NCI-H1417 (cell line): ENCODE data around the gene INPPL1.

ENCODE experiments used
- DNase-seq, 3 experiments: peaks; one replicate each; lab custom pipeline; 2025; lab: John Stamatoyannopoulos, UW

INPPL1 gene

DNA sequence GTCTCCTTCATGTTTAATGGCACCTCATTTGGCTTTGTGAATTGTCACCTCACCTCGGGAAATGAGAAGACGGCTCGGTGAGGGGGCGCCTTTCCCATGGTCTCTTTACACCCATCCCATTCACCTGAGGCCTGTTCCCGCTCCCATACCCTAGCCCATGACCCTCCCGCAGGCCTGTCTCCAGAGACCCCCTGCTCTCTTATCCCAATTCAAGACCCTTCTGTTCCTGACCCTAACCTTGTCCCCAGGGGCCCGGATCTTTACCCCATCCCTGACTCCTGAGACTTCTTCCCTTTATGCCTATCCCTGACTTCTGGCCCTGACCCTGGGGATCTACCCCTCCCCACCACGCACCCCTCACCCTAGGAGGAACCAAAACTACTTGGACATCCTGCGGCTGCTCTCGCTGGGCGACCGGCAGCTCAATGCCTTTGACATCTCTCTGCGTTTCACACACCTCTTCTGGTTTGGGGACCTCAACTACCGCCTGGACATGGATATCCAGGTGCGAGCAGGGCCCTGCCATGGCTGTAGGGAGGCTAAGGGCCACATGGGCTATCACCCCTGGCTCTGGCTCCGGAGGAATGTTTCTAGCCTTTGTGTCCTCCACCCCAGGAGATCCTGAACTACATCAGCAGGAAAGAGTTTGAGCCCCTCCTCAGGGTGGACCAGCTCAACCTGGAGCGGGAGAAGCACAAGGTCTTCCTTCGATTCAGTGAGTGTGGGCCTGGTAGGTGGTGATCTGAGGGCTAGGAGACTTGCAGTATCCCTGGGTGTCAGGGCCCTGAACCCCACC, 7.9 kb downstream of the INPPL1 start:
- DNase-seq = no peak

DNA sequence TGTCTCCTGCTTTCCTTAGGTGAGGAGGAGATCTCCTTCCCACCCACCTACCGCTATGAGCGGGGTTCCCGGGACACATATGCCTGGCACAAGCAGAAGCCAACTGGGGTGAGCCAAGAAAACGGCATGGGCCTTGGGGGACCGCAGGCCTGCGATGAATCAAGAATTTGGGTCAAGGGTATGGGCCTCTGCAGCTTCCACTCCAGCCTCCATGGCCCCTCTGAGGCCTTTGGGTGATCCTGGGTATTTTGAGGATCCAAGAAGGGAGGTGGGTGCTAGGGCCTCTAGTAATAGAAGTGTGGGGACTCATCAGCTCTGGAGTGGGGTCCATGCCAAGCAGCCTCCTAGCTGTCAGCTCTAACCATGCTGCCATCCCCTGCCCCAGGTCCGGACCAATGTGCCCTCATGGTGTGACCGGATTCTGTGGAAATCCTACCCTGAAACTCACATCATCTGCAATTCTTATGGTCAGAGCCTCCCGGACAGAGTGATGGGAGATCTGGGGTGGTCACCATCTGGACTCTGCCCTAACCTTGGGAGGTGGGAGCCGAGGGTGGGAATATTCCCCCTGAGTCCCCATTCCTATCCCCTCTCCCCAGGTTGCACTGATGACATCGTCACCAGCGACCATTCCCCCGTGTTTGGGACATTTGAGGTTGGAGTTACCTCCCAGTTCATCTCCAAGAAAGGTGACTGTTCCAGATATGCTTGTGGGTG, 8.6 kb downstream of the INPPL1 start:
- no peak for DNase-seq

DNA sequence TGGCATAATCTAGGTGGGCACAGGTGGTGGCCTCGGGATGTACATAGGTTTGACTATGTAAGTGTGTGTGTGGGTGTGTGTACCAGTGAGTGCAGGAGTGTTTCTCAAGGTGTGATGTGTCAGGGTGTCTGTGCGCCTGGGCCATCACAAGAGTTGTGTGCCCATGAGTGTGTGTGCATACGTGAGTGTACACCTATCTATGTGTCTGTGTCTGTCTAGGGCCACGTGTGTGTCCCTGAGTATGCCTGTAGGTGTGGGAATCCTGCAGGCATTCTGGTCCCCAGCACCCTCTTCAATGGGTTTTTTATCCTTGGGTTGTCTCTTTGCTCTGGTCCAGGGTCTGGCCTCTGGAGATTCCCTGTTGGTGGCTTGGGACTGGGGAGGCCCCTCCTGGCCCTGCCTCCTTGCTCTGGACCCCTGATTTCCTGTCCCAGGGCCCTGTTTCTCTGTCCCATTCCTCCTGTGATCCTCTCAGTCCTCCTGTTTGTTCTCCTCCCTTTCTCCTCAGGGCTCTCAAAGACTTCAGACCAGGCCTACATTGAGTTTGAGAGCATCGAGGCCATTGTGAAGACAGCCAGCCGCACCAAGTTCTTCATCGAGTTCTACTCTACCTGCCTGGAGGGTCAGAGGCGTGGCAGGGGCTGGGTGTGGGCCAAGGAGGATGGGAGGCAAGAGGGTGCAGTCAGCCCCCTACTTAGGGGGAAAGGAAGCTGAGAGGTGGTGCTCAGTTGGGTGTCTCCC, 9.4 kb downstream of the INPPL1 start:
- no peak for DNase-seq

DNA sequence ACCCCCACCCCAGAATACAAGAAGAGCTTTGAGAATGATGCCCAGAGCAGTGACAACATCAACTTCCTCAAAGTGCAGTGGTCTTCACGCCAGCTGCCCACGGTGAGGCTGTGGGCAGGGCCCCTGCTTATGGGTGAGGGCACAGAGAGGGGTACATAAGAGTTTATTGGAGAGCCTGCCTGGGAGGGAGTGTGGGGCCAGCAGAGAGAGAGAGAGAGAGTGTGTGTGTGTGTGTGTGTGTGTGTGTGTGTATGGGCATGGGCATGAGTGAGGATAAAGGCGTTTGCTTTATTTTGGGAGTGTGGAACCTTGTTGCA, 9.9 kb downstream of the INPPL1 start:
- DNase-seq = no peak

DNA sequence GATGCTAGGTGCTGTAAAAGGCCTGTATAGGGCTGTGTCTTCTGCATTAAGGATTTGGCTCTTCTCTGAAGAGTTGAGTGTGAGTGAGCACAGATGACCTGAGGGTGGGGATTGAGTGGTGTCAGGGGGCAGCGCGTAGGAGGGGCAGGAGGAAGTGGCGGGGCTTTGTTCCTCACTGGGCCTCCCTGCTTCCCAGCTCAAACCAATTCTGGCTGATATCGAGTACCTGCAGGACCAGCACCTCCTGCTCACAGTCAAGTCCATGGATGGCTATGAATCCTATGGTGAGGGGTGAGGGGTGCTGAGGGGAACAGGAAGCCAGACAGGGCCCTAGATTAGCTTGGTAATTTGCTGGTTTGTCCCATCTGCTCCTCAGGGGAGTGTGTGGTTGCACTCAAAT, 10.4 kb downstream of the INPPL1 start:
- DNase-seq = no peak

DNA sequence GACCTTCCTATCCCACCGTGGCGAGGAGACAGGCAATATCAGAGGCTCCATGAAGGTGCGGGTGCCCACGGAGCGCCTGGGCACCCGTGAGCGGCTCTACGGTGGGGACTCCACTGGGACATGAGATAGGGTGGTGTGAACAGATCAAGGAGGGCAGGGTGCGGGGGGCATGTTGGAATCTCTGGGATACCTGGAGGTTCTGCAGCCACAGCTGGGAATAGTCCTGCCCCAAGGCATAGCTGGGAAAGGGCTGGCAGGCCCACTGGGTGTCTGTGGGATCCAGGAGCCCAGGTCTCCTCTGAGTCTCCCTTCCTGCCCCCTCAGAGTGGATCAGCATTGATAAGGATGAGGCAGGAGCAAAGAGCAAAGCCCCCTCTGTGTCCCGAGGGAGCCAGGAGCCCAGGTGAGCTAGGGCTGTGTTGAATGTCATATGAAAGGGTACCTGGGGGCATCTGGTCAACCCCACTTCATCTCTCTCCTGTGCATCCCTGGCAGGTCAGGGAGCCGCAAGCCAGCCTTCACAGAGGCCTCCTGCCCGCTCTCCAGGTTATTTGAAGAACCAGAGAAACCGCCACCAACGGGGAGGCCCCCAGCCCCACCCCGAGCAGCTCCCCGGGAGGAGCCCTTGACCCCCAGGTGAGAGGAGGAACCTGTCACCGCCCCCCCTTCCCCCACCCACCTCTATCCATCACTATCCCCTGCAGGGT, 10.9 kb downstream of the INPPL1 start:
- DNase-seq = peak in 2 of 3 experiments; percentile 20 to 42

DNA sequence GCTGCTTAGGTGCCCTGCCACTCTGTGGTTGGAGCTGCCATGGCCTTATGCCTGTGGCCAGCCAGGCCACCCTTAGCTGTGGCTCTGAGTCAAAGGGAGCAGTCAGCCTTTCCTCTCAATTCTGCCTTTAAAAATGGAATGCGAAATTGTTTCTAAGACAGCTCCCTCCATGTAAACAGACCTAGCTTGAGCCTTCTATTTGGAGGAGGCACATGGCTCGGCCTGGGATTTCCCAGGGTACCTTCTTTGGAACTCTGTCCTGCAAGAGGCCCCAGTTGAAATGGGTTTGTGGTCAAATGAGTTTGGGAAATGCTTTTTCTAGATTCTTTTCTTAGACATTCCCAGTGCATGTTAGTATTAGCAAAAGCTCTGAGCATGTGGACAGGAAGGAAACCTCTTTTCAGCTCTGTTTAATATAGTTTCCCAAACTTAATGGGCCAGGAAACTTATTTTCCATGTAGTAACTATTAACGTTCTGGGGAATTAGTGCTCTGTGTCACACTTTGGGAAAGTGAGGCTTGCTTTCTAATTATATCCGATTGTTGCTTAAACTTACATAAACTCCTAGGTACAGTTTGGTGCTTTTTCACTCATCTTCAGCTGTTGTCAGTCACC, 11.6 kb downstream of the INPPL1 start:
- DNase-seq = no peak

DNA sequence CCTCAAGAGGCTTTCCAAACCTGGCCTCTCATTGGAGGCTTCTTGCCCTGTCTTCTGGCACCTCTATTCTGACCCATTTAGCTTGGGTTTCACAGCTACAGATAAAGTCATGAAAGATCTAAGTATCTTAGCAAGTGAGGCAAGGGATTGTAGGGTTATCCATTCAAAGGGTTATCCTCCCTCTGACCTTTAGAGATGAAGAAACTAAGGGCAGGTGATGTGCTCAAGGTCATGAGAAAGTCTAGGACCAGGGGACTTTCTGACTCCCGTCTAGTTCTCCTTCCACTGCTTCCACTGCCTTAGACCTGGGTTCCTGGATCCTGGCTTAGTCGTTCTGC, 12.2 kb downstream of the INPPL1 start:
- DNase-seq = peak in 1 of 3 experiments; percentile 43

DNA sequence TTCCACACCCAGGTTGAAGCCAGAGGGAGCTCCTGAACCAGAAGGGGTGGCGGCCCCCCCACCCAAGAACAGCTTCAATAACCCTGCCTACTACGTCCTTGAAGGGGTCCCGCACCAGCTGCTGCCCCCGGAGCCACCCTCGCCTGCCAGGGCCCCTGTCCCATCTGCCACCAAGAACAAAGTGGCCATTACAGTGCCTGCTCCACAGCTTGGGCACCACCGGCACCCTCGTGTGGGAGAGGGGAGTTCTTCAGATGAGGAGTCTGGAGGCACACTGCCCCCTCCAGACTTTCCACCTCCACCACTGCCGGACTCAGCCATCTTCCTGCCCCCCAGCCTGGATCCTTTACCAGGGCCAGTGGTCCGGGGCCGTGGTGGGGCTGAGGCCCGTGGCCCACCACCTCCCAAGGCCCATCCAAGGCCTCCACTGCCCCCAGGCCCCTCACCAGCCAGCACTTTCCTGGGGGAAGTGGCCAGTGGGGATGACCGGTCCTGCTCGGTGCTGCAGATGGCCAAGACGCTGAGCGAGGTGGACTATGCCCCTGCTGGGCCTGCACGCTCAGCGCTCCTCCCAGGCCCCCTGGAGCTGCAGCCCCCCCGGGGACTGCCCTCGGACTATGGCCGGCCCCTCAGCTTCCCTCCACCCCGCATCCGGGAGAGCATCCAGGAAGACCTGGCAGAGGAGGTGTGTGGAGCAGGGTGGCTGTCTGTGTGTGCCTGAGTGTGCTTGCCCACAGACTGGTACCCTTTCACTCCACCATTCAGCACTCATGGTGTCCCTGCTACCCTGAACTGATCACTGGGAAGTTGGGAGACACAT, 12.8 kb downstream of the INPPL1 start:
- DNase-seq = peak in 2 of 3 experiments; percentile 38 to 43

DNA sequence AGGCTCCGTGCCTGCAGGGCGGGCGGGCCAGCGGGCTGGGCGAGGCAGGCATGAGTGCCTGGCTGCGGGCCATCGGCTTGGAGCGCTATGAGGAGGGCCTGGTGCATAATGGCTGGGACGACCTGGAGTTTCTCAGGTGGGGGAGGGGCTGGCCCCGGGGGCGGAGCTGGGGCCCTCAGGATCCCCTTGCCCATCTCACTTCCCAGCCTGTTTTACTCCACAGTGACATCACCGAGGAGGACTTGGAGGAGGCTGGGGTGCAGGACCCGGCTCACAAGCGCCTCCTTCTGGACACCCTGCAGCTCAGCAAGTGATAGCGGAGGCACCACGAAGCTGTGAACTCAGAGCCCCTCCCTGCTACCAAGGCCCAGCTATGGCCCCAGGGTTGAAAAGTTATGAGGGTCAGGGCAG, 13.5 kb downstream of the INPPL1 start:
- DNase-seq = peak; percentile 26 to 79 (median 75)

DNA sequence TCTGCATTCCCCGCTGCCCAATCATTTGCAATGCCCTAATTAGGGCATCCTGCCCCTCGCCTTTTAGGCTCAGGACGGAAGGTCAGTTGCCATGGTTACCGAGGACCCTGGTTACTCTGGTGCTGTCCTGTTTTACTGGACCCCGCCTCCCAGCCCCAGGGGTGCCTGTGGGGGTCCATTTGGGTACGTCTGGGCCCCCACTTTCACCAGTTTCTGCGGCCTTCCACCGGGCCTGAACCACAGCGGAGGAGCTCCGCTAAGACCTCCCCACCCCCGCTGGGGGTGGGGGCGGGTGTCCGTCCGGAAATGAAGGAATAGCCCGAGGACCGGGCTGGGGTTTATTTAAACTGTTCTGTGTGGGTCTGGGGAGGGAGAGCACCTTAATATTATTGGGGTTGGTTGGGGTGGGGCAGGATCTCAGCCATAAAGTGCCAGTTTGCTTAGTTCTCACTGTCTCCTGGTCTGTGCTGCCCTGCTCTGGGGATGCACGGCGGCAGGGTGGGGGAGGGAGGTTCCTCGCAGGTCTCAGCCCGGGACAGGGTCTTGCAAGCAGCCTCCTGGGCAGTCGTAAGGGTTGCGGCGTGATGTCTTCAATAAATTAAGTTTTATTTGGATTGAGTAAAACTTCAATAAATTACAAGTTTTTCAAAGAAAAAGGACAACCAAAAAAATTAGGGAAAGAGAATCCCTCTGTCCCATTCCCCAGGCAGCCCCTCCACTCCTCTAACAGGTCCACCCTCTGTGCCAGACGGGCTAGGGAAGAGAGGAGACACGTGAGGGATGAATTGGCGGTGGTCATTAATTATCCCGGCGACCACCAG, 14.1 kb downstream of the INPPL1 start:
- DNase-seq = peak in 2 of 3 experiments; percentile 64 to 69

DNA sequence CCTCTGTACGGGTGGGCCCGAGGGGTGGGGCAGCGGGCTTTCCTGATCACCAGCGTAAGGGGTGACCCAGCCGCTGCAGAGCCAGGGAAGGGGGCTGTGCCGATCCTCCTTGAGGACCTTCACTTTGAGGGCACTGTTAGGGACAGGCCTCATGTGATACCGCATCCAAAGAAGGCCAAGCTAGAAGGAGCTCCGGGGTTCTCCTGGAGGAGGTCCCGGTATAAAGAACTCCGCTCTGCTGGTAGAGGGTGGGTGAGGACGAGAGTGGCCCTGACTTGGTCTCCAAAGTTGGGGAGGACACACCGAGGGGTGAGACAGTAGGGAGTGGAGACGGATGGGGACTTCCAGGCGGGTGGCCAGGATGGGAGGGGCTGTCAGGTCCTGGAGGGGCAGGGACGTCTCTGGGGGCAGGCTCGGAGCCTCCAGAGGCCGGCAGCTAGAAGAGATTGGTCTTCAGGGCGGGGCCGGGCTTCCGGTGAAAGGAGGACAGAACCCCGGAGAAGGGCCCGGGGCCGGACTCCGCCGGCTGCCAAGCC, 14.8 kb downstream of the INPPL1 start:
- peak in 2 of 3 experiments; percentile 81 to 85 for DNase-seq

DNA sequence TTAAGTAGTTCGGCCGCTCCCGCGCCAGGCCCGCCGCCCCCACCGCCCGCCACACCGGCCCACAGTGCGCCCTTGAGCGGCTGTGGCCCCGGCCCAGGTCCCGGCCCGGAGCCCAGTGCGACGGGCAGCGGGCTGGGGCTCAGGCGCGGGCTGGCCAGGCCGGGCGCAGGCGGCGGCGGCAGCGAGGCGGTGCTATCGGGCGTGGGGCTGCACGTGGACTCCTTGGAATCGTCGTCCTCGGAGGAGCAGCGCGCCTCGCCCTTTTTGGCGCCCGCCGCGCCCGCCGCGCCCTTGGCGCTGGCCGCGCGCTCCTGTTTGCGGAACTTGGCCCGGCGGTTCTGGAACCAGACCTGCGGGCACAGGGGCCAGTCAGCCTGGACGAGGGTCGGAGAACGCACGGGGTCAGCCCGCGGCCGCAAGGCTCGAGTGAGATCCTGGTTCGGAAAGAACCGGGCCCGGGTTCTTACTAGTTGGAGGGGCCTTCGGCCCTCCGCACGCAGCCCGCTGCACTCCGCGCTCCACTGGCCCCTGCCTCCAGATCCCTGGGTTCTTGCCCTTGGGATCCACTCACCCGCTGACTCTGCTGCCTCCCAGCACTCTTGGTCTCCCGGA, 15.4 kb downstream of the INPPL1 start:
- peak in 2 of 3 experiments; percentile 16 to 64 for DNase-seq

DNA sequence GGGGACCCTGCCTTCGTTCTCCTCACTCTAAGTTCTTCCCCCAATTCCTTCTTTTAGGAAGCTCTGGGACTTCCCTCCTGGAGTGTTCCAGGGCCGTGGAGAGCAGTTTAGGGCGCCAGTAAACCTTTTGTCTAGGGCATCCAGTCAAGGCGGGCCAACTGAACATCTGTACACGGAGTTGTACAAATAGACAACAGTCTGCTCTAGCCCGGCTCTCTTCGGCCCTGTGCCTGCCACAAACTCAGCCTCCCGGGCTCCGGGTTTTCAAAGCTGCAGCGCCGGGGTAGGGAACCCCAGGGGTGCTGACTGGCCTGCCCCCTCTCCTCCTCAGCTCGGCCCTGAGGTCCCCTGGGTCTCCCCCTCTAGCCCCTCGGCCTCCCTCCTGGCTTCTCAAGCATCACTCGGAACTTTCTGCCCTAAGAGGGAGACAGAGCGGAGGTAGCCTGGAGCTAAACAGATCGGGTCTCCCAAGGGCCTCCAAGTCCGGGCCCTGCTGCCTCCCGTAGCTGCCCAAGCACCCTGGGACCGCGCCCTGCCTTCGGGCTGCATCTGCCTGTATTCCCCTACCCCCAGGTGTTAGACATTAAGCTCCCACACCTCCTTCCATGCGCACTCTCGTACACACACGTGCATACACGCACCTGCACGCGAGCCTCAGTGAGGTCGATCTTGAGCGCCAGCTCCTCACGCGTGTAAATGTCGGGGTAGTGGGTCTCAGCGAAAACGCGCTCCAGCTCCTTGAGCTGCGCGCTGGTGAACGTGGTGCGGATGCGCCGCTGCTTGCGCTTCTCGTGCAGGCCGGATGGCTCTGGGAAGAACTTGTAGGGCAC, 16.1 kb downstream of the INPPL1 start:
- DNase-seq = peak in 2 of 3 experiments; percentile 48 to 51

DNA sequence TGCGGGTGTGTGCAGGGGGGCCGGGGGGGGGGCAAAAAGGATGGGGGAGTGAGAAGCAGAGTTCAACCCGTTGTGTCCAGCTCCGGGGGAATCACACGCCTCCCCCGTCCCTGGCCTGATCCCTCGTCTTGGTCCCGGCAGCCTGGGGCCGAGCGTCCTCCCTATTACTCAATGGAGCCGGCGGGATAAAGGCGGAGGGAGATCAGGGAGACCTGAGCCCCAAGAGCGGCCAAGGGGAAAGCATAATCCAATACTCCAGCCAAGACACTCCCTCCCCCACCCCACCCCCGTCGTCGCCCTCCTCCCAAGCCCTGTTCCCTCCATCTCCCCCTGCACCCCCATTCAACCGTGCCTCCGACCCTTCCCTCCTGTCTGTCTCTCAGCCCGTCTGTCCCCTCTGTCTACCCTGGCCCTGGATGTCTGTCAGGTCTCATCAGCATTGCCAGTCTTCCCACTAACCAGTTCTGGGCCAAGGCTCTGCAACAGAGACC, 16.8 kb downstream of the INPPL1 start:
- DNase-seq = no peak

DNA sequence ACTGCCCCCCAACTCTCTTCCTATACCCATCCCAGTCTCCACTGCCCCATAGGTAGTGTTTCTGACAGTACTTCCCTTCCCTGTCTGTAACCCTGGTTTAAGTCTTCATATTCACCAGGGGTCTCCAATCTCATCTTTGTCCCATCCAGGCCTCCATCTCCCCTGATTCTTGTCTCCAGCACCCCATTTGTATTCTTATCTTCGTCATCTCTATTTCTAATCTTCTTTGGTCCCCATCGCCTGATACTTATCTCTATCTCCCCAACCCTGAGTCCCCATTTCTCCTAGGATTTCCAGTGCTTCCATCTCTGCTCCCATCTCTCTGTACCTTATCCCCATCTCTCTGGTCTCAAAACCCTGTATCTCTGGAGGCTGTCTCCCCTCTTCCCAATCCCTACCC, 17.6 kb downstream of the INPPL1 start:
- no peak for DNase-seq

DNA sequence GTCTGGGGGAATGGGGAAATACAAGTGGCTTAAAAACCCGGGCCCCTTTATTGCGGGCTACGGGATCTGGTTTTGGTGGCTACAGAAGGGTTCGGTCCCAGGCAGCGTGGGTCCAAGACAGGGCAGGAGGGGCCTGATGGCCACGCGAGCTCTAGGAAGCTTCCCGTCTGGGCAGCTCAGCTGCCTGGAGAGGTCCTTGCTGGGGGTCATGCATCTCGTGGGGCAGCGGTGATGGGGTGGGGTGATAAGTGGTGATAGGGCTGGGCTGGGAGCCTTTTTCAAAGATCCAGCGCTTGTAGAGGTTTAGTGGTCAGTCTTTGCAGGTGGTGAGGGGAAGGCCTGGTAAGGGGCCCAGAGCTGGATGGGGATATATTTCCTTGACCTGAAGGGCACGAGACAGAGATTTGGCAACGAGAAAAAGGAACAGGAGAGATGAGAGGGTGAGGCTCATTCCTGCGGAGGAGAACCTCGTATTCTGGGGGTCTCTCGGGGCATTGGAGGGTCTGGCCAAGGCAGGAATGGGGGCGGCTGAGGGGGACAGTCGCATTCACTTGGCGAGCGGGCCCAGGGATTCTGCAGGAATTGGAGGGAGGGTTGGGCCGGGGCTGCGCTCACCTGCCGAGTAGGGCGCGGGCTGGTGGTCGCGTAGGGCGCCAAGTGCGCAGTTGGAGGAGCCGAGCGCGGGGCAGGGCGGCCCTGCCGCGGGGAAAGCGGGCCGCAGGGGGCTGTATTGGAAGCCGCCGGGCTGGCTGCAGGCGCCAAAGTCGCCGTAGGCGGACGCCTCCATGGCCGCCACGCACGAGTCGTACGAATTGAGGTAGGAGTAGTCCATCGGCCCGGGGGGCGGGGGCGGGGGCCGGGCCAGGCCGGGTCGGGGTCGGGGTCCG, 18.8 kb downstream of the INPPL1 start:
- no peak for DNase-seq
